ENCODE measurements around the gene ODAPH.

The ODAPH gene

GRCh38 chr4:75545526-75545925 is 10.3 kb upstream of the ODAPH start:
- peak; percentile 50 for DNase-seq

GRCh38 chr4:75547647-75548387 is 8.0 kb upstream of the ODAPH start:
- peak; percentile 59 for DNase-seq

GRCh38 chr4:75549019-75549418 is 6.8 kb upstream of the ODAPH start:
- no peak for DNase-seq

GRCh38 chr4:75552452-75552851 is 3.4 kb upstream of the ODAPH start:
- DNase-seq, result no peak

- no peak for DNase-seq
Measured at GRCh38 chr4:75557696-75558095, 1.8 kb downstream of the ODAPH start.

GRCh38 chr4:75561789-75562188 is 5.9 kb downstream of the ODAPH start:
- DNase-seq, result no peak

- DNase-seq, result no peak
Measured at GRCh38 chr4:75564023-75564422, 8.2 kb downstream of the ODAPH start.

- no peak for DNase-seq
Measured at GRCh38 chr4:75565481-75565880, 9.6 kb downstream of the ODAPH start.

GRCh38 chr4:75566911-75567310 is 11.0 kb downstream of the ODAPH start:
- no peak for DNase-seq

GRCh38 chr4:75567725-75568124 is 11.9 kb downstream of the ODAPH start:
- DNase-seq, result no peak

GRCh38 chr4:75584067-75584466 is 28.2 kb downstream of the ODAPH start:
- DNase-seq, result peak; percentile 29

GRCh38 chr4:75593393-75593792 is 37.5 kb downstream of the ODAPH start:
- DNase-seq, result no peak

- no peak for DNase-seq
Measured at GRCh38 chr4:75596061-75596460, 40.2 kb downstream of the ODAPH start.

GRCh38 chr4:75598390-75598789 is 42.5 kb downstream of the ODAPH start:
- peak; percentile 37 for DNase-seq

- no peak for DNase-seq
Measured at GRCh38 chr4:75599647-75600046, 43.8 kb downstream of the ODAPH start.

- DNase-seq, result peak; percentile 1
Measured at GRCh38 chr4:75605928-75606327, 50.1 kb downstream of the ODAPH start.

GRCh38 chr4:75612306-75612705 is 56.4 kb downstream of the ODAPH start:
- DNase-seq, result no peak
